ENCODE measurements around the gene ECE1.

DNA sequence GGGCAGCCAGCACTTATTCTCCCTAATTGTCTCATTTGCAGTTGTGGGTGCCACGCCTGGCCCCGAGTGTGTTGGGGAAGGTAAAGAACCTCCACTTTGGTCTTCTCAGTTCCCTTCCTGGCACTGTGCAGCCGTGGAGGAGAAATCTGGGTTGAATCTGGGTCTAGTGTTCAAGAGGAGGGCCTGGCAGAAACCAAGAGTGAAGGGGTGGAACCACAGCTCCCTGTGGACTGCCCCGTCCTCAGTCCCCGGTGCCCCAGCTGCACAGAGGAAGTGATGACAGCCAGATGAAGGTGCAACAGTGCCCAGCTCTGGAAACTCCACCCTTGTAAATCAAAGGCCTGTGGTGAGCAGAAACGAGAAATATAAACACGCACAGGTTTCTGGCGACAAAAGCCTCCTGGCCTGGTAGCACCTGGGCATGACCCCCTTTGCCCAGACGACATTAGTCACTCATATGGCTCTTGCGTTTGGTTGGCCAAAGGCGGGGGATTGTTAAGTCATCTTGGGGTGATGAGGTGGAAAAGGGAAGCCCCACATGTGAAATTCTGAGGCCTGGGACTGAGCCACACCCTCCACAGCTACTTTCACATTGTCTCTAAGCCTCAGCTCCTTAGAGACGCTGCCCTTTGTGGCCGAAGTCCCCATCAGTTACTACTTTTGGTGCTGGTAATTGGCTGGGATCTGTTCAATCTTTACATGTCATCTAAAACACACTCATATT lies 4.2 kb upstream of the ECE1 start:
- TF ChIP-seq YY1 (IDR thresholded peaks at IDR 0.05; ENCODE audit: low read depth) = no peak
- no peak for TF ChIP-seq EGR1 (IDR thresholded peaks at IDR 0.05)
- TF ChIP-seq TCF12 (IDR thresholded peaks at IDR 0.05; ENCODE audit: low read depth) = no peak
- no peak for TF ChIP-seq TAF1 (IDR thresholded peaks at IDR 0.05; ENCODE audit: low read depth)
- TF ChIP-seq RAD21 (IDR thresholded peaks at IDR 0.05; ENCODE audit: low read depth) = no peak
- TF ChIP-seq CEBPB (IDR thresholded peaks at IDR 0.05) = no peak
- TF ChIP-seq, protein P1, sequence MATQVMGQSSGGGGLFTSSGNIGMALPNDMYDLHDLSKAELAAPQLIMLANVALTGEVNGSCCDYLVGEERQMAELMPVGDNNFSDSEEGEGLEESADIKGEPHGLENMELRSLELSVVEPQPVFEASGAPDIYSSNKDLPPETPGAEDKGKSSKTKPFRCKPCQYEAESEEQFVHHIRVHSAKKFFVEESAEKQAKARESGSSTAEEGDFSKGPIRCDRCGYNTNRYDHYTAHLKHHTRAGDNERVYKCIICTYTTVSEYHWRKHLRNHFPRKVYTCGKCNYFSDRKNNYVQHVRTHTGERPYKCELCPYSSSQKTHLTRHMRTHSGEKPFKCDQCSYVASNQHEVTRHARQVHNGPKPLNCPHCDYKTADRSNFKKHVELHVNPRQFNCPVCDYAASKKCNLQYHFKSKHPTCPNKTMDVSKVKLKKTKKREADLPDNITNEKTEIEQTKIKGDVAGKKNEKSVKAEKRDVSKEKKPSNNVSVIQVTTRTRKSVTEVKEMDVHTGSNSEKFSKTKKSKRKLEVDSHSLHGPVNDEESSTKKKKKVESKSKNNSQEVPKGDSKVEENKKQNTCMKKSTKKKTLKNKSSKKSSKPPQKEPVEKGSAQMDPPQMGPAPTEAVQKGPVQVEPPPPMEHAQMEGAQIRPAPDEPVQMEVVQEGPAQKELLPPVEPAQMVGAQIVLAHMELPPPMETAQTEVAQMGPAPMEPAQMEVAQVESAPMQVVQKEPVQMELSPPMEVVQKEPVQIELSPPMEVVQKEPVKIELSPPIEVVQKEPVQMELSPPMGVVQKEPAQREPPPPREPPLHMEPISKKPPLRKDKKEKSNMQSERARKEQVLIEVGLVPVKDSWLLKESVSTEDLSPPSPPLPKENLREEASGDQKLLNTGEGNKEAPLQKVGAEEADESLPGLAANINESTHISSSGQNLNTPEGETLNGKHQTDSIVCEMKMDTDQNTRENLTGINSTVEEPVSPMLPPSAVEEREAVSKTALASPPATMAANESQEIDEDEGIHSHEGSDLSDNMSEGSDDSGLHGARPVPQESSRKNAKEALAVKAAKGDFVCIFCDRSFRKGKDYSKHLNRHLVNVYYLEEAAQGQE (IDR thresholded peaks at IDR 0.05; ENCODE audit: low read depth) = no peak
- no peak for TF ChIP-seq EP300 (IDR thresholded peaks at IDR 0.05; ENCODE audit: borderline replicate concordance)
- TF ChIP-seq CREB1 (IDR thresholded peaks at IDR 0.05; ENCODE audit: low read depth) = no peak
- no peak for TF ChIP-seq TEAD4 (IDR thresholded peaks at IDR 0.05)
- TF ChIP-seq, protein P2, sequence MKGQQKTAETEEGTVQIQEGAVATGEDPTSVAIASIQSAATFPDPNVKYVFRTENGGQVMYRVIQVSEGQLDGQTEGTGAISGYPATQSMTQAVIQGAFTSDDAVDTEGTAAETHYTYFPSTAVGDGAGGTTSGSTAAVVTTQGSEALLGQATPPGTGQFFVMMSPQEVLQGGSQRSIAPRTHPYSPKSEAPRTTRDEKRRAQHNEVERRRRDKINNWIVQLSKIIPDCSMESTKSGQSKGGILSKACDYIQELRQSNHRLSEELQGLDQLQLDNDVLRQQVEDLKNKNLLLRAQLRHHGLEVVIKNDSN (IDR thresholded peaks at IDR 0.05) = no peak
- no peak for TF ChIP-seq NFIC (IDR thresholded peaks at IDR 0.05)
